Mesenchymal stem cell (in vitro differentiated cells and primary cell): ENCODE data around the gene ATP6V1A.
"Not testable (repeated sequence)": the region's sequence is repeated elsewhere in the genome, so short reads cannot be mapped to it uniquely, and the experiment has no call there.

Source experiments
- DNase-seq: peaks from one replicate; pipeline ENCODE4 v3.0.0-alpha.2; 2013
- H2AFZ ChIP-seq: one replicate; pipeline ENCODE4 v1.6.1; 2013; ENCODE audit warnings: low read depth, mild to moderate bottlenecking, control low read depth, inconsistent platforms, low read length, moderate library complexity
- H2AK5ac ChIP-seq: 2 replicates; pipeline ENCODE4 v1.6.1; 2013; ENCODE audit warnings: low read length, moderate library complexity, mild to moderate bottlenecking, inconsistent platforms; ENCODE audit not compliant: severe bottlenecking
- H2BK120ac ChIP-seq: one replicate; pipeline ENCODE4 v1.6.1; 2013; ENCODE audit warnings: low read depth, mild to moderate bottlenecking, inconsistent platforms, low read length, moderate library complexity
- H2BK12ac ChIP-seq, 2 experiments: one replicate each; pipeline ENCODE4 v1.6.1; 2013; ENCODE audit warnings: inconsistent platforms in 2 of 2, low read length in 2 of 2, mild to moderate bottlenecking in 2 of 2, moderate library complexity in 2 of 2, control low read depth in 1 of 2
- H2BK15ac ChIP-seq: one replicate; pipeline ENCODE4 v1.6.1; 2013; ENCODE audit warnings: mild to moderate bottlenecking, low read depth, inconsistent platforms; ENCODE audit not compliant: poor library complexity, severe bottlenecking
- H2BK5ac ChIP-seq: 2 replicates; pipeline ENCODE4 v1.6.1; 2013; ENCODE audit warnings: low read depth, mild to moderate bottlenecking, low read length, control low read depth, inconsistent platforms; ENCODE audit not compliant: poor library complexity, severe bottlenecking
- H3K14ac ChIP-seq, 2 experiments: one replicate each; pipeline ENCODE4 v1.6.1; 2013; ENCODE audit warnings: inconsistent platforms in 2 of 2, low read length in 2 of 2, control low read depth in 1 of 2, mild to moderate bottlenecking in 1 of 2, moderate library complexity in 1 of 2
- H3K18ac ChIP-seq, 2 experiments: one replicate each; pipeline ENCODE4 v1.6.1; 2013; ENCODE audit warnings: inconsistent platforms in 2 of 2, low read length in 2 of 2, control low read depth in 1 of 2, low read depth in 1 of 2, mild to moderate bottlenecking in 1 of 2
- H3K23ac ChIP-seq, 2 experiments: one replicate each; pipeline ENCODE4 v1.6.1; 2013; ENCODE audit warnings: inconsistent platforms in 2 of 2, low read length in 2 of 2, mild to moderate bottlenecking in 2 of 2, moderate library complexity in 2 of 2, control low read depth in 1 of 2
- H3K27ac ChIP-seq: 2 replicates; pipeline ENCODE4 v1.5.1; 2013; ENCODE audit warnings: mild to moderate bottlenecking, moderate library complexity, low read length, control low read depth, inconsistent platforms; ENCODE audit not compliant: poor library complexity, severe bottlenecking
- H3K27me3 ChIP-seq, 2 experiments: 2 replicates each; pipeline versions ENCODE4 v1.6.1 to v1.7.0; 2013; ENCODE audit warnings: low read length in 2 of 2, mild to moderate bottlenecking in 2 of 2, moderate library complexity in 2 of 2, control low read depth in 1 of 2, inconsistent platforms in 1 of 2; ENCODE audit not compliant: control insufficient read depth in 1 of 2, insufficient read depth in 1 of 2
- H3K36me3 ChIP-seq, 2 experiments: 2 replicates each; pipeline versions ENCODE4 v1.6.1 to v1.7.0; 2013; ENCODE audit warnings: low read length in 2 of 2, control low read depth in 1 of 2, inconsistent platforms in 1 of 2, low read depth in 1 of 2, mild to moderate bottlenecking in 1 of 2; ENCODE audit not compliant: insufficient read depth in 2 of 2, control insufficient read depth in 1 of 2
- H3K4ac ChIP-seq, 2 experiments: one replicate each; pipeline ENCODE4 v1.6.1; 2013; ENCODE audit warnings: inconsistent platforms in 2 of 2, low read length in 2 of 2, mild to moderate bottlenecking in 2 of 2, moderate library complexity in 2 of 2, control low read depth in 1 of 2, low read depth in 1 of 2
- H3K4me1 ChIP-seq: 2 replicates; pipeline ENCODE4 v1.6.1; 2013; ENCODE audit warnings: low read depth, low read length, control low read depth; ENCODE audit not compliant: control insufficient read depth, insufficient read depth
- H3K4me2 ChIP-seq: 2 replicates; pipeline ENCODE4 v1.6.1; 2013; ENCODE audit warnings: low read length, mild to moderate bottlenecking, inconsistent platforms; ENCODE audit not compliant: poor library complexity, severe bottlenecking
- H3K4me3 ChIP-seq, 2 experiments: 2 replicates each; pipeline versions ENCODE4 v1.5.1 to v1.7.0; 2013; ENCODE audit warnings: low read length in 2 of 2, mild to moderate bottlenecking in 2 of 2, control low read depth in 1 of 2, low read depth in 1 of 2; ENCODE audit not compliant: insufficient read depth in 1 of 2
- H3K79me1 ChIP-seq: replicated peaks from 2 replicates; pipeline ENCODE4 v1.6.1; 2013; ENCODE audit warnings: mild to moderate bottlenecking, control low read depth, low read length, inconsistent platforms; ENCODE audit not compliant: poor library complexity, severe bottlenecking
- H3K9ac ChIP-seq: 2 replicates; pipeline ENCODE4 v1.7.0; 2013; ENCODE audit warnings: mild to moderate bottlenecking, low read length, moderate library complexity
- H3K9me3 ChIP-seq: 2 replicates; pipeline ENCODE4 v1.7.0; 2013; ENCODE audit warnings: mild to moderate bottlenecking, low read length; ENCODE audit not compliant: control insufficient read depth
- H4K8ac ChIP-seq: one replicate; pipeline ENCODE4 v1.6.1; 2013; ENCODE audit warnings: inconsistent platforms, mild to moderate bottlenecking, low read length, moderate library complexity
- H4K91ac ChIP-seq: one replicate; pipeline ENCODE4 v1.6.1; 2013; ENCODE audit warnings: mild to moderate bottlenecking, low read length, inconsistent platforms
- WGBS: methylation state at CpG from one replicate; pipeline ENCODE4 v1.1.7; 2013; ENCODE audit warnings: mixed read lengths; 5-methylcytosine and 5-hydroxymethylcytosine counted together

The ATP6V1A gene

DNA sequence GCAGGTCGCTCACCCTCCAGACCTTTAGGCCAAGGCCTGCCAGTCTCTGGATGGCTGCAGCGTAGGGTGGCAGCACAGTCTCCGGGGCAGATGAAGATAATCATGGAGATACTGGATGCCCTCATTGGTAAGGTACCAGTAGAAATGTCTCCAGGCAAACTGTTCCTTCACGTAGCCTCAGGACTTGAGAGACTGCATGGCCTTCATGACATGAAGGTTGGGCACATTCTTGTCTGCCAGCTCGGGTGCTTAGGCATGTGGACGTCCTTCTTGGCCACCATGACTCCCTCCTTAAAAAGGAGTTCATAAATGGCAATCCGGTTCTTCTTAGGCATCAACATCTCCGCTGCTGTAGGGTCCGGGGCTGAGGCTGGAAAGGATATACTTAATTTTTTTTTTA, 103.6 kb downstream of the ATP6V1A start:
- not testable (repeated sequence) for H3K36me3 ChIP-seq, H3K4me1 ChIP-seq, H4K8ac ChIP-seq, H3K18ac ChIP-seq, H2AFZ ChIP-seq, H3K27me3 ChIP-seq, H2BK12ac ChIP-seq, H3K9me3 ChIP-seq, H2BK15ac ChIP-seq, H3K4me3 ChIP-seq, H2AK5ac ChIP-seq, H3K23ac ChIP-seq, H3K9ac ChIP-seq, H2BK5ac ChIP-seq, H3K27ac ChIP-seq, DNase-seq, H3K4me2 ChIP-seq, H4K91ac ChIP-seq, H3K14ac ChIP-seq, H3K79me1 ChIP-seq, H2BK120ac ChIP-seq, H3K4ac ChIP-seq
- 99% methylated on average over 6 of the region's 9 CpGs for WGBS

- no peaks in the 10 kb centered on the region for H3K9me3 ChIP-seq
- no peak overlapping the region for H2AK5ac ChIP-seq
- no peak overlapping the region for H3K9ac ChIP-seq
- no peak overlapping the region for H2AFZ ChIP-seq
- no peak overlapping the region for H3K18ac ChIP-seq
- 99% methylated on average over 3 of the region's 3 CpGs for WGBS
- H4K8ac ChIP-seq: no peak overlapping the region
- no peak overlapping the region for H3K4me2 ChIP-seq
- H2BK5ac ChIP-seq: no peak overlapping the region
- H4K91ac ChIP-seq: no peak overlapping the region
- H2BK15ac ChIP-seq: no peak overlapping the region
- H3K79me1 ChIP-seq: no peaks in the 10 kb centered on the region
- H3K14ac ChIP-seq: no peak overlapping the region
- H3K27ac ChIP-seq: no peak overlapping the region
- peaks cover 0 to 4% of the 10 kb centered on the region in 2 experiments for H3K36me3 ChIP-seq
- no peak overlapping the region for H3K4me3 ChIP-seq
- no peaks in the 10 kb centered on the region for H3K4me1 ChIP-seq
- peaks cover 0 to 2% of the 10 kb centered on the region in 2 experiments for H3K27me3 ChIP-seq
- H3K4ac ChIP-seq: no peak overlapping the region
- DNase-seq: no peak
- no peak overlapping the region for H2BK12ac ChIP-seq
- no peak overlapping the region for H2BK120ac ChIP-seq
- H3K23ac ChIP-seq: no peak overlapping the region
Measured at GRCh38 chr3:113852506-113852905, 105.7 kb downstream of the ATP6V1A start.
